SK-N-MC (cell line): Measurements from ENCODE around the gene C17orf50.

Source experiments
- EZH2 ChIP-seq: fragments of 200-600 bp; sonication (generic); IDR thresholded peaks from one replicate; pipeline ENCODE4 v1.6.1; 2017; ENCODE audit warnings: antibody characterized with exemption
- FOXP2 ChIP-seq: optimal IDR thresholded peaks from 2 replicates; pipeline ENCODE3; 2011; ENCODE audit warnings: mild to moderate bottlenecking, moderate library complexity; ENCODE audit not compliant: insufficient read depth; ENCODE audit errors: extremely low read length, control extremely low read depth
- POLR2AphosphoS5 ChIP-seq: IDR thresholded peaks from 2 replicates; pipeline ENCODE4 v1.6.1; 2012; ENCODE audit warnings: mild to moderate bottlenecking, low read depth, low read length, borderline replicate concordance

- TF ChIP-seq POLR2AphosphoS5 (no peak), EZH2 (no peak), FOXP2 (no peak)
Measured at GRCh38 chr17:35768797-35769196, 8.1 kb downstream of the C17orf50 start.
